Ascending aorta (tissue), 2 donors: ENCODE data around the gene FOXK1. TPM values are rescaled to one million over a fixed set of nuclear protein-coding genes. Genes with fewer than 3 reads are reported as not detected.

Experiments used
- DNase-seq, 2 donors: peaks; one replicate each; pipeline ENCODE4 v3.0.0-alpha.2; 2019; ENCODE audit warnings: low spot score in 2 of 2
- H3K27ac ChIP-seq, 2 donors: fragments of 200-600 bp; sonication (generic); one replicate each; pipeline ENCODE4 v1.5.1; 2016 to 2017; ENCODE audit warnings: mild to moderate bottlenecking in 1 of 2
- H3K27me3 ChIP-seq: fragments of 200-600 bp; sonication (generic); one replicate; pipeline ENCODE4 v1.5.1; 2017
- H3K36me3 ChIP-seq, 2 donors: fragments of 200-600 bp; sonication (generic); one replicate each; pipeline ENCODE4 v1.5.1; 2016
- H3K4me1 ChIP-seq, 2 donors: fragments of 200-600 bp; sonication (generic); one replicate each; pipeline ENCODE4 v1.5.1; 2016 to 2017; ENCODE audit warnings: mild to moderate bottlenecking in 1 of 2
- H3K4me3 ChIP-seq, 2 donors: fragments of 200-600 bp; sonication (generic); one replicate each; pipeline ENCODE4 v1.5.1; 2016 to 2017; ENCODE audit warnings: mild to moderate bottlenecking in 1 of 2
- H3K9me3 ChIP-seq, 2 donors: fragments of 200-600 bp; sonication (generic); one replicate each; pipeline ENCODE4 v1.5.1; 2016
- intact Hi-C: fragments of 100-400 bp; cut with DNase I; formaldehyde crosslinking; loops from one replicate; pipeline ENCODE4 v1.15.1; 2023
- total RNA-seq: library from RNA; depleted of rRNA; stranded (reverse); fragments of >200 nt; gene quantifications from one replicate; pipeline ENCODE4 v1.1.0, GENCODE V29; 2016
- TF ChIP-seq, protein P1 (sequence below), 3 experiments: fragments of 200-600 bp in 2 of 3; fragments of 450-650 bp in 1 of 3; sonication (generic) in 2 of 3; IDR thresholded peaks; one replicate each; pipeline ENCODE4 v1.5.1; 2016 to 2019; ENCODE audit warnings: antibody characterized with exemption in 3 of 3, mild to moderate bottlenecking in 1 of 3, moderate library complexity in 1 of 3

FOXK1 gene
- total RNA-seq, 1 donor from 2014 or later = 31.7 TPM

DNA sequence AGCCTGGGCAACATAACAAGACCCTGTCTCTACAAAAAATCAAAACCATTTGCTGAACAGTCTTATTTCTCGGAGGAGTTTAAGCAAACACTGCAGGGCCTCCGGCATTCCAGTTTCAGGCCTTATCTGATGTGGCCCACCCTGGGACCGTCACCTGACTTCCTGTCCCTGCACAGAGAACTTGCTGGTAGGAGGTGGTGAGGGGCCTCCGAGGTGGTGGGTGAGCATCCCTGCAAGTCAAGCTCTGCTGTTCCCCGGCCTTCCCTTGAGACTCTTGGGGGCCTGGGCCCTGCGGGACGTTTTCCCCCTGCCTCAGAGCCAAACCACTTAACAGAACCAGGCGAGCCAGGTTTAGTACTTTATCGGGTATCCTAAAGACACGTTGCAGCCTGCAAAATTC lies 48.9 kb downstream of the FOXK1 start:
- H3K4me3 ChIP-seq = no peak overlapping the region
- peaks cover 6 to 9% of the 10 kb centered on the region in 2 donors for H3K4me1 ChIP-seq
- no peaks in the 10 kb centered on the region for H3K27me3 ChIP-seq
- TF ChIP-seq, protein P1, sequence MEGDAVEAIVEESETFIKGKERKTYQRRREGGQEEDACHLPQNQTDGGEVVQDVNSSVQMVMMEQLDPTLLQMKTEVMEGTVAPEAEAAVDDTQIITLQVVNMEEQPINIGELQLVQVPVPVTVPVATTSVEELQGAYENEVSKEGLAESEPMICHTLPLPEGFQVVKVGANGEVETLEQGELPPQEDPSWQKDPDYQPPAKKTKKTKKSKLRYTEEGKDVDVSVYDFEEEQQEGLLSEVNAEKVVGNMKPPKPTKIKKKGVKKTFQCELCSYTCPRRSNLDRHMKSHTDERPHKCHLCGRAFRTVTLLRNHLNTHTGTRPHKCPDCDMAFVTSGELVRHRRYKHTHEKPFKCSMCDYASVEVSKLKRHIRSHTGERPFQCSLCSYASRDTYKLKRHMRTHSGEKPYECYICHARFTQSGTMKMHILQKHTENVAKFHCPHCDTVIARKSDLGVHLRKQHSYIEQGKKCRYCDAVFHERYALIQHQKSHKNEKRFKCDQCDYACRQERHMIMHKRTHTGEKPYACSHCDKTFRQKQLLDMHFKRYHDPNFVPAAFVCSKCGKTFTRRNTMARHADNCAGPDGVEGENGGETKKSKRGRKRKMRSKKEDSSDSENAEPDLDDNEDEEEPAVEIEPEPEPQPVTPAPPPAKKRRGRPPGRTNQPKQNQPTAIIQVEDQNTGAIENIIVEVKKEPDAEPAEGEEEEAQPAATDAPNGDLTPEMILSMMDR (IDR thresholded peaks at IDR 0.05) = no peak
- no peaks in the 10 kb centered on the region for H3K9me3 ChIP-seq
- DNase-seq = no peak
- no peak overlapping the region for H3K27ac ChIP-seq
- intact Hi-C loops = no loop called here
- H3K36me3 ChIP-seq = peaks cover 0 to 5% of the 10 kb centered on the region in 2 donors

DNA sequence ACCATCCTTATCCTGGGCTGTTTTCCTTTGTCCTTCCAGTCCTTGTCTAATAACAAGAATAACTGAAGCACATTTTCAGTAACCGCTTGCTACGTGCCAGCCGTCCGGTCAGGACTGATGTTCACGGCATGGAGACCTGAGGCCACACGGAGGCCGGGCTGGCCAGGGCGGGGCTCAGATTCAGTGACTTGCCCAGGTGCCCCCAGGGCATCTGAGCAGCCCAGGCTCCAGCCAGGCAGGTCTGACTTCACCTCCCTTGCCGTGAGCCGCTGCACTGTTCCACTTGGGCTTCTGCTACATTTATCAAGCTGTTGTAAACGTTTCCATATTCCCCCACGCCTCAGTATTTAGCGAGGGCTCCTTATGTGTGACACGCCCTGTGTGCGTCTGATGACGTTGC lies 49.7 kb downstream of the FOXK1 start:
- intact Hi-C loops = no loop called here
- TF ChIP-seq, protein P1 (IDR thresholded peaks at IDR 0.05) = no peak

DNA sequence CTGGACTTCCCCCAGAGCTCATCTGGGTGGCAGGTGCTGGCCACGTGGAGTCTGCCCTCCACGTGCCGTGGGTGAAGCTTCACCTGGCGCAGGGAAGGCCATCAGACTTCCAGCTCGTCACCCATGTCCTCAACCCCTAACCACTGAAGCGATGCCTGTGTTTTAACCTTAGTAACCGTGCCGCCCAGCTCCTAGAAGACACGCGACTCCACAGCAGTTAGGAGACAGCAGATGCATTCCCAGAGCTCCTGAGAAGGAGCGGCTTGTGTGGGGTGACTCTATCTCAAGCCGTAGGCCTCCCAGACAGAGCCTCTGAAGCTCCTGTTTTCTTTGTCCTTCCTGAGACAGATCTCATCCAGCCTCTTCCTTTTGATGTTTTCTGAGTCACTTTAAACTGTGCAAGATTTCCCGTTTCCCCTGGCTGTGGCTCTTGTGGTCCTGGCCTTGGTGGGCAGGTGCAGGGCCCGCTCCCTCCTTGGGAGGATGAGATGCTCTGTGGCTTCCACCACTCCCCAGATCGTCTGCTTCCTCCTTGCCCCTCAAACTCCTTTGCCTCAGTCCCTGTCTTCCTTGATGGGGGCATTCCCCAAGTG lies 51.9 kb downstream of the FOXK1 start:
- Histone ChIP-seq H3K9me3 (no peaks in the 10 kb centered on the region), H3K27ac (no peak overlapping the region), H3K27me3 (no peaks in the 10 kb centered on the region), H3K36me3 (peaks cover 0 to 5% of the 10 kb centered on the region in 2 donors), H3K4me3 (no peak overlapping the region), H3K4me1 (peaks cover 0 to 9% of the 10 kb centered on the region in 2 donors)
- TF ChIP-seq, protein P1 (IDR thresholded peaks at IDR 0.05) = no peak
- intact Hi-C loops = no loop called here
- no peak for DNase-seq

More for the DNA sequence above, 49.7 kb downstream of the FOXK1 start:
- peaks cover 0 to 2% of the 10 kb centered on the region in 2 donors for H3K4me1 ChIP-seq
- no peak overlapping the region for H3K4me3 ChIP-seq
- H3K27me3 ChIP-seq = no peaks in the 10 kb centered on the region
- no peaks in the 10 kb centered on the region for H3K9me3 ChIP-seq
- DNase-seq = no peak
- peaks cover 0 to 5% of the 10 kb centered on the region in 2 donors for H3K36me3 ChIP-seq
- no peak overlapping the region for H3K27ac ChIP-seq

DNA sequence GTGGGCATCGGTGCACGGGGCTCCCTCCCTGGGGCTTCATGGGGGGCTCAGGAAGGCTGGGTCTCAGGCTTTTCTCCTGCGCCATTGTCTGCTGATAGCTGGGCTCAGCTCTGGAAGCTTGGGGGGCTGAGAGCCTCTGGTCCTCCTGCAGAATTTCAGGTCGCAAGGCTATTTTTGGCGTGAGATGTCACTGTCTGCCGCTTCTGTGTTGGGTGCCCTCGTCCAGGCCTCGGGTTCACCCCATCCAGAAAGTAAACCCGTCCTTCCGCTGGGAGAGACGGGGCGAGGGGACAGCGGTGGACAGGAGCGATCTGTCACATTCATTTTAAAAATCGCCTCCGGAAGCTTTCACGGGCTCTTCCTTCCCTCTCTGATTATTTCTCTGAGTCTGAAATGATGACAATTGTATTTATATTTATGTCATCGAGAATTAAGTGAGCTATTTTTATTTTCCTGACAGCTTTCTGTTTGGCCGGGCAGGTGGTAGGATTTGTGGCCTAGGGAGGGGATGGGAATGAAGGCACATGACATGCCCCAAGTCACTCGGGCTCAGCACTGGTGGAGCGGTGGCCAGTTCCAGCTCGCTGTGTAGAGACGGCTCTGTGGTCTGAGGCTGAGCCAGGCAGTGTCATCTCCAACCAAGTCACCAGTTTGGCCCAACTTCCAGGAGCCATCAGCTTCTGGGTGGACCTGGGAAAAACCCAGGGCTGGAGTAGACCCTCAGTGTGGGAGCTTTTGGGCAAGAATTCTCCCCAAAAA lies 52.7 kb downstream of the FOXK1 start:
- intact Hi-C loops = no loop called here
- H3K27me3 ChIP-seq = no peaks in the 10 kb centered on the region
- peak overlapping the region in 1 of 2 donors; percentile 6 for H3K27ac ChIP-seq
- DNase-seq = no peak
- peaks cover 0 to 15% of the 10 kb centered on the region in 2 donors for H3K4me1 ChIP-seq
- no peaks in the 10 kb centered on the region for H3K9me3 ChIP-seq
- H3K36me3 ChIP-seq = peaks cover 0 to 5% of the 10 kb centered on the region in 2 donors
- H3K4me3 ChIP-seq = no peak overlapping the region
- TF ChIP-seq, protein P1 (IDR thresholded peaks at IDR 0.05) = no peak

DNA sequence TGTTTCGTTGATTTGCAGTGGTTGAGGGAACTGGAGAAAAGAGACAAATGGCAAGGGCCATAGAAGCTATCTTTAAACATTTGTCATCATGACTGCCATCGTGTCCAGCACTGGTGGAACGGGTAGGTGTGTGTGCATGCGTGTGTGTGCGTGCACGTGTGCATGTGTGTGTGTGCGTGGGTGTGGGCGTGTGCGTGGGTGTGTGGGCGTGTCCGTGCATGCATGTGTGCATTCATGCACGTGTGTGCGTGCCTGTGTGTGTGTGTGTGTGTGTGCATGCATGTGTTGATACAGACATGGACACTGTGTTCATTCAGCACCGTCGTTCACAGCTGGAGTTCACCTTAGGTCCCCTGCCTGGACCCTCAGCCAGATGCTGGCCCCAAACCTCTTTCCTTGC lies 55.2 kb downstream of the FOXK1 start:
- peaks cover 9 to 21% of the 10 kb centered on the region in 2 donors for H3K36me3 ChIP-seq
- intact Hi-C loops = no loop called here
- peaks cover 0 to 17% of the 10 kb centered on the region in 2 donors for H3K4me1 ChIP-seq
- TF ChIP-seq, protein P1 (IDR thresholded peaks at IDR 0.05) = no peak
- no peak for DNase-seq
- no peaks in the 10 kb centered on the region for H3K27me3 ChIP-seq
- no peaks in the 10 kb centered on the region for H3K9me3 ChIP-seq
- H3K4me3 ChIP-seq = no peak overlapping the region
- H3K27ac ChIP-seq = peak overlapping the region in 1 of 2 donors; percentile 88
